Fibroblast of pulmonary artery (primary cell): ENCODE results near the gene BCAP31.
"Not testable (repeated sequence)": the region's sequence is repeated elsewhere in the genome, so short reads cannot be mapped to it uniquely, and the experiment has no call there.

ENCODE experiments used
- DNase-seq: peaks from one replicate; pipeline ENCODE4 v3.0.0-alpha.2; 2010; ENCODE audit warnings: low read depth
- H3K4me3 ChIP-seq: replicated peaks from 2 replicates; pipeline ENCODE4 v1.5.1; 2011; ENCODE audit warnings: low read depth, mild to moderate bottlenecking, control low read depth, low read length, moderate library complexity
- CTCF ChIP-seq: IDR thresholded peaks from 2 replicates; pipeline ENCODE4 v1.5.1; 2011; ENCODE audit warnings: mild to moderate bottlenecking, control low read depth, low read length, inconsistent platforms; ENCODE audit errors: missing control alignments

The BCAP31 gene

GRCh38 chrX:153688071-153688470, 36.1 kb downstream of the BCAP31 start:
- no peak for TF ChIP-seq CTCF
- no peak overlapping the region for H3K4me3 ChIP-seq
- DNase-seq, result no peak

DNA sequence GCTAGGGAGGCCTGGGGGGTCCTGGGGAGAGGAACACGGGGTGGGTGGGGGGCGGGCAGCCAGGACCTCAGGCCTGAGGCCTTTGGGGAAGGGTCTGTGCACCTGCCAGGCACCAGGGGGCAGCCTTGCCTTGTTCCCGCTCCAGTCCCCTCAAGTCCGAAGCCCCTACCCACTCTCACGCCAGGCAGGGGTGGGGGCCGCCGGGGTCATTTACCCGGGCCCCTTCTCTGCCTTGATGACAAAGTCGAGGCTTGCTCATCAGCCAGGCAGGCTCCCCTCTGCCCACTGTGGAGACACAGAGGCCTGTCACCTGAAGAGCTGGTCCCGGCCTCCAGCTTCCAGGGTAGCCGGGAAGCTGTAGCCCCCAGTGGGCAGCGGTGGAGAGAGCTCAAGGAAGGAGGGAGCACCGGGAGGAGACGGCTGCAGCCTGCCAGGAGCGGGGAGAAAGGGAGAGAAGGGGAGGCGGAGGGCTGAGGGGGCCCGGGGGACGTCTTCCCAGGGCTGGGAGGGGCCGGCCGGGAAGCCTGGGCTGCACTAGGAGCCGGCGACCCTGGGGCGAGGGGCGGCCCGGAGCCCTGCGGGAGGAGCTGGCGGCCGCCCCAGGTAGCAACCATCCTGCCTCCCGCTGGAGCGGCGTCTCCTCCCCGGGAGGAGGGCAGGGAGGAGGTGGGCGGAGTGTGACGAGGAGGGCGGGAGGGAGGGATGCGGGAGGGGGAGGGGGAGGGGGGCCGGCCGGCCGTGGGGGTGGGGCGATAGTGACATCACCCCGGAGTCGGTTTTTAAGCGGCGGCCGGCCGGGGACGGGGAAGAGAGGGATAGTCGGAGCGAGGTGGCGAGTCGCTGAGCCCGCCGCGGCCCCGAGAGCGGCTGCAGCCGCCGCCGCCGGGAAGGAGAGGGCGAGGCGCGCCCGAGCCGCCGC, 36.8 kb downstream of the BCAP31 start, which contains the start of gene SLC6A8:
Gene SLC6A8 (plus strand): TSS at position 806 of the 919 bp plus-strand sequence. CDS start 649 bp downstream, outside the sequence.
- peak; percentile 60 for DNase-seq
- H3K4me3 ChIP-seq, result peak within 1 kb of the TSS; percentile 38
- peak; percentile 15 for TF ChIP-seq CTCF

- DNase-seq, result no peak
- TF ChIP-seq CTCF, result no peak
- H3K4me3 ChIP-seq, result no peak overlapping the region
These were observed 37.5 kb downstream of the BCAP31 start for GRCh38 chrX:153686711-153687110.

DNA sequence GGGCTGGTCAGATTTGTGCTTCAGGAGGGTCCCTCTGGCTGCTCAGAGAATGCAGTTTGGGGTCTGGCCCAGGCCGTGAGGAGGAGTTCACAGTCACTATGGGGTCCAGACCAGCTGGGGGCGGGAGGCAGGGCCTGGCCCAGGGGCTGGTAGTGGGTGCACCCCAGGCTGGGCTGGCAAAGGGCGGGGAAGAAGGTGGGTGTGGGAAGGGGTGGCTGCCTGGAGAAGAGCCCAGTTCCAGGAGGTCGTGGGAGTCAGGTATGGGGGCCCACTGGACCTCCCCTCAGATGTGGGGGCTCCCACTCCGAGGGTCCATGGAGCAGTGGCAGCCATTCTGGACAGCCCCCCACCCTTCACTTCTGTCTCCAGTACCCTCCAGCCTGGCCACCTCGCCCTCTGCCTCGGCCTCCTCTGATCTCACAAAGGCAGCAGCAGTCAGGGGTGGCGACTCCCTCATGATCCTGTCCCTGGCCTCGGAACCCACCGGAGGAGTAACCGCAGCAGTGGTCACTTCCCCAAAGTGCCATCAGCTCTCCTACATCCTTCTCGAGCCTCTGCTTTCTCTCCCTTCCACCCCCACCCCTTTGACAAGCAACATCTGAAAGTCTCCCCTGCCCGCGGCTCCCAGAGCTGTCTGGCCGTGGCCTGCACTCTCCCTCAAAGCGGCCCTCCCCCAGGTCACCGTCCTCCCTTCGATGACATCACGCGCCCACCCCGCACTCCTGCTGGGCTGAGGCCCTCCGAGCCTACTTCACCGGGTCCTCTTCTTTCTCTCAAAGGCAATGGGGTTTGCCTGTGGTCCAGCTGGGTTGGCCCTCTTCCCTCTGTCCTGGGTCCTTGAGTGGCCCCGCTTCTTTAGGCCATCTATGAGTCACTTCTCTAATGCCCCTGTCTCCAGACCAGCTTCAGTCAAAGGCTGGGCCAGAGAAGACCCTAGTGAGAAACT, 38.2 kb downstream of the BCAP31 start:
- no peak for DNase-seq
- no peak overlapping the region for H3K4me3 ChIP-seq

DNA sequence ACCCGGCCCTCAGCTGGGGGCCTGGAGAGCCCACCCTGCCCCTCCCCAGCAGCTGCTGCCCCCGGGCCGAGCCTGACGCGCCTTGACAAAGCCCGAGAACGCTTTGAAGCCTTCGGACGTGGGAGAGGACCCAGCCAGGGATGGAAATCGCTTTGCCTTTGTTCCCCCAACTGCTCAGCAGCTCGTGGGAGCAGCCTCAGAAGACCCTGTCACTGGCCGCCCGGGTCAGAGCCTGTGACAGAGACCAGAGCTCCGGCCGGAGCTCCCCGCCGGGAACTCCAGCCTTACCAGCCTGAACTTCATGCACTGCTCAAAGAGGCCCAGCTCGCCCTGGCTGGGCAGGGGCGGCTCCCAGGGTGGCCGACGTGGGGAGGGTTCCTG, 39.0 kb downstream of the BCAP31 start:
- no peak overlapping the region for H3K4me3 ChIP-seq
- TF ChIP-seq CTCF, result no peak
- DNase-seq, result no peak

More for the DNA sequence above, 38.2 kb downstream of the BCAP31 start:
- TF ChIP-seq CTCF, result no peak

DNA sequence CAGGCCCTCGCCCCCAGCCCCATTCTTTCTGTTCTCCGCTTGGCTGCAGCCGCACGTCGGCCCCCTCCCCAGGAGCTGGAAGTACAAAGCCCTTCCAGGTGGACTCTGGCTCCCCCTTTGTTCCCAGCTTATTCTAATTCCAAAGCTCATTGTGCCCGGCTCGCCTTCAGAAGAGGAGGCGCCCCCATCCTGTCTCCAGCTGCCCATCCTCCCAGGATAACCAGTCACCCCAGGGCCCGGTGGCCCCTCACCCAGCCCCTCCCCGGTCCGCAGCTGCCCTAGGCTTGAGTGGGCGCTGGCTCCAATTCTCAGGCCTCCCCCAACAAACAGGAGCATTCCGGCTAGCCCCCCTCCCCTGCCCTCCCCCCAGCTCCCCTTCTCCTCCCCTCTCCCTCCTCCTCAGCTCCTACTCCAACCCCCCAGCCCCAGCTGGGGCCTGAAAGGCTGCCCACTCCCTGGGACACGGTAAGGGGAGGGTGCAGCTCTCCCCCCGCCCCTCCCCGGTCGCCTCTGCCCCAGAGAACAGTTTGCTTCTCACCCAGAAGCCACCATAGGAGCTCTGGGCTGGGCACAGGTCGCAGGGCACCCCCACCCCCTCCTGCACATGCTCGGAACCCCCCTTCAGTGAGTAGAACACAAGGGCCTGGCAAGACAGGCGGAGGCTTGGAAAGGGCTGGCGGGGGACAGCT, 39.6 kb downstream of the BCAP31 start:
- H3K4me3 ChIP-seq, result no peak overlapping the region
- TF ChIP-seq CTCF, result no peak
- no peak for DNase-seq

GRCh38 chrX:153683486-153683885, 40.7 kb downstream of the BCAP31 start:
- not testable (repeated sequence) for DNase-seq, H3K4me3 ChIP-seq
